CD4-positive, CD25-positive, alpha-beta regulatory T cell (primary cell): ENCODE measurements around the gene ARHGAP12. TPM values are rescaled to one million over a fixed set of nuclear protein-coding genes. Genes with fewer than 3 reads are reported as not detected.

Source experiments
- polyA plus RNA-seq, 4 donors: library from polyadenylated mRNA; unstranded; fragments of 300-500 nt; fragmentation: Illumina TruSeq; gene quantifications; one replicate each; pipeline ENCODE4 v1.2.3, GENCODE V29; 2021
- total RNA-seq: library from RNA; stranded (reverse); gene quantifications from one replicate; pipeline ENCODE4 v1.2.3, GENCODE V29; 2022

The ARHGAP12 gene
- total and polyA plus RNA-seq, 5 donors from 2014 or later, result 8.8 to 28.3 (median 11.8) TPM

Other genes starting within 250 kb of the ARHGAP12 start
- gene KIF5B, start 127.6 kb upstream of the ARHGAP12 start, total RNA-seq, result 69.0 TPM
- gene KIF5B, start 127.6 kb upstream of the ARHGAP12 start, polyA plus RNA-seq, result 10 to 100 TPM; 20.9 to 31.9 (median 24.6) TPM